K562 treated with DMSO at 1 percent for 12 hours (cell line): ENCODE results near the gene MFN2. TPM values are rescaled to one million over a fixed set of nuclear protein-coding genes. Genes with fewer than 3 reads are reported as not detected.

Experiments
- total RNA-seq: library from RNA; unstranded; fragments of 300-600 nt; gene quantifications from 2 replicates; pipeline ENCODE4 v1.2.3, GENCODE V29; 2022; ENCODE audit not compliant: insufficient read depth

The MFN2 gene
- total RNA-seq: 45.9 and 94.9 TPM in 2 replicates

GRCh38 chr1:11979851-11980675 is at the start of gene MFN2:
Gene MFN2 (plus strand): TSS chr1:11980444. CDS start chr1:11989169, 8,725 bp downstream.

GRCh38 chr1:11934302-11935056 is 45.8 kb upstream of the MFN2 start, which contains the start of gene PLOD1:
Gene PLOD1 (plus strand): TSS chr1:11934717. CDS start chr1:11934780, 63 bp downstream.

Other genes with a start within 250 kb of the MFN2 start
- 136 and 148 TPM in 2 replicates for gene AGTRAP, start 244.3 kb upstream of the MFN2 start, total RNA-seq
- gene C1orf167, start 218.3 kb upstream of the MFN2 start, total RNA-seq: not detected in 2 replicates
- 30.8 and 87.0 TPM in 2 replicates for gene MTHFR, start 174.5 kb upstream of the MFN2 start, total RNA-seq
- gene CLCN6, start 174.3 kb upstream of the MFN2 start, total RNA-seq: 4.5 and 12.7 TPM in 2 replicates
- not detected in 2 replicates for gene NPPA, start 132.7 kb upstream of the MFN2 start, total RNA-seq
- not detected in 2 replicates for gene NPPB, start 121.5 kb upstream of the MFN2 start, total RNA-seq
- 113 and 128 TPM in 2 replicates for gene KIAA2013, start 54.0 kb upstream of the MFN2 start, total RNA-seq
- gene PLOD1, start 45.7 kb upstream of the MFN2 start, total RNA-seq: 97.7 and 178 TPM in 2 replicates
- gene MIIP, start 39.1 kb downstream of the MFN2 start, total RNA-seq: 91.0 and 117 TPM in 2 replicates
- gene TNFRSF8, start 82.9 kb downstream of the MFN2 start, total RNA-seq: 5.3 and 9.1 TPM in 2 replicates
- 45.1 and 71.0 TPM in 2 replicates for gene TNFRSF1B, start 186.5 kb downstream of the MFN2 start, total RNA-seq
- 17.2 and 42.6 TPM in 2 replicates for gene VPS13D, start 249.6 kb downstream of the MFN2 start, total RNA-seq